H1 (cell line): ENCODE results near the gene TSPEAR. TPM values are rescaled to one million over a fixed set of nuclear protein-coding genes. Genes with fewer than 3 reads are reported as not detected.
A peak's percentile ranks its signal among the peaks of the same experiment; 100 is the strongest.

Experiments used
- CBX8 ChIP-seq: fragments of 300-800, 300-1000 bp; sonication (generic); IDR thresholded peaks from 2 replicates; pipeline ENCODE4 v1.7.1; 2016; ENCODE audit warnings: low read depth, low read length, borderline replicate concordance
- CHD7 ChIP-seq: fragments of 300-600 bp; sonication (generic); IDR thresholded peaks from 2 replicates; pipeline ENCODE4 v1.7.1; 2012; ENCODE audit warnings: low read length, moderate library complexity, mild to moderate bottlenecking, inconsistent platforms; ENCODE audit not compliant: insufficient replicate concordance
- CTCF ChIP-seq, 3 experiments: IDR thresholded peaks; 1 replicate in 2 of 3; 2 replicates in 1 of 3; pipeline versions ENCODE4 v1.5.1 to v1.6.1; 2011; ENCODE audit warnings: low read length in 3 of 3, mild to moderate bottlenecking in 3 of 3, inconsistent platforms in 2 of 3, low read depth in 1 of 3, moderate library complexity in 1 of 3; ENCODE audit not compliant: insufficient read depth in 1 of 3; ENCODE audit errors: control extremely low read depth in 1 of 3
- EP300 ChIP-seq, 2 experiments: IDR thresholded peaks; 1 replicate in 1 of 2; 2 replicates in 1 of 2; pipeline ENCODE4 v1.6.1; 2011 to 2012; ENCODE audit warnings: low read depth in 2 of 2, low read length in 2 of 2, mild to moderate bottlenecking in 2 of 2, borderline replicate concordance in 1 of 2, inconsistent platforms in 1 of 2, moderate library complexity in 1 of 2
- NRF1 ChIP-seq: IDR thresholded peaks from 2 replicates; pipeline ENCODE4 v1.6.1; 2011; ENCODE audit warnings: mild to moderate bottlenecking, low read depth, low read length, improper control_type of control experiment
- RNF2 ChIP-seq: fragments of 200-900, 300-1000 bp; sonication (generic); IDR thresholded peaks from 2 replicates; pipeline ENCODE4 v1.7.1; 2016; ENCODE audit warnings: borderline replicate concordance, low read depth, mild to moderate bottlenecking, antibody characterized with exemption, low read length; ENCODE audit not compliant: poor library complexity, severe bottlenecking; ENCODE audit errors: missing control alignments
- TEAD4 ChIP-seq: IDR thresholded peaks from 2 replicates; pipeline ENCODE4 v1.6.1; 2012; ENCODE audit warnings: low read depth, low read length, inconsistent platforms, mixed read lengths
- polyA plus RNA-seq, 7 experiments: library from polyadenylated mRNA; depleted of rRNA in 3 of 7; stranded (reverse) in 5 of 7; unstranded in 2 of 7; fragments of >200 nt in 5 of 7; fragments of 200-250 nt in 2 of 7; gene quantifications; 1 replicate in 5 of 7; 2 replicates in 1 of 7; 4 replicates in 1 of 7; pipeline versions ENCODE4 v1.2.1 to v1.2.3, GENCODE V29; 2011 to 2013; ENCODE audit warnings: missing spikeins in 2 of 7, mixed read lengths in 2 of 7
- total RNA-seq: library from RNA; stranded (reverse); fragmentation: NEBNext Ultra II Directional; extraction: Animal tissue kit (Norgen Biotek cat#: 25700); gene quantifications from 2 replicates; pipeline ENCODE4 v1.2.1, GENCODE V29; 2021

TSPEAR gene
- total and polyA plus RNA-seq, 2 of the 8 experiments (the other 6 are each of a cell fraction or from before 2014, with no cell fraction given), result 0.58 to 0.89 TPM

GRCh38 chr21:44710756-44711326, 531 bp downstream of the TSPEAR start (continued):
- TF ChIP-seq EP300 (IDR thresholded peaks at IDR 0.05; ENCODE audit: borderline replicate concordance in 1 of 2, low read depth in 2 of 2, low read length in 2 of 2) (no peak), RNF2 (peak; percentile 50), NRF1 (no peak), CHD7 (no peak), CBX8 (no peak), CTCF (IDR thresholded peaks at IDR 0.05; ENCODE audit: control extremely low read depth in 1 of 3, insufficient read depth in 1 of 3, low read depth in 1 of 3, low read length in 3 of 3) (no peak), TEAD4 (no peak)
